Measurements from ENCODE around the gene P2RY2. TPM values are rescaled to one million over a fixed set of nuclear protein-coding genes. Genes with fewer than 3 reads are reported as not detected.
A peak's percentile ranks its signal among the peaks of the same experiment; 100 is the strongest.

Gene P2RY2
- total and polyA plus RNA-seq, 7 donors = 18.7 to 90.9 (median 44.2) TPM

DNA sequence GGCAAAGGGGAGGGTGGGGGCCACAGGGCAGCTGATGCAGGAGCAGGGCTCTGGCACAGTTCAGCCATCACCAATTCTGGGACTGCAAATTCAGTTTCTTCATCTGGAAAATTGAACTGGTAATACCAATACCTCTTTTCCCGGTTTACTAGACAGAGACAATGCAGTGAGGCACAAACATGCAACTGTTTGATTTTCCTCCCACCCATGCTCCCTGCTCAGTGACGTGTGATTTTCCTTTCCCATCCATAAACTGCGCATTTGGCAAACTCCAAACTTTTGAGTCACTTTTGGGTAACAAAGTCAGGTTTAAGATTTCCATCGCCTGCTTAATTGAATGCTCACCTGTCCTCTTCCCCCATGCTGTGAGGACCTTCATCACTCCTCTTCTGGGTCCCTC is 23.2 kb downstream of the P2RY2 start:
- peaks cover 0 to 5% of the 10 kb centered on the region in 2 donors for H3K36me3 ChIP-seq (ENCODE audit: insufficient read depth in 1 of 2, low read depth in 1 of 2)
- ATAC-seq (no peak), DNase-seq (peak in 1 of 2 donors; percentile 30)
- H3K27ac ChIP-seq = peak overlapping the region; percentile 90
- TF ChIP-seq, protein P1, sequence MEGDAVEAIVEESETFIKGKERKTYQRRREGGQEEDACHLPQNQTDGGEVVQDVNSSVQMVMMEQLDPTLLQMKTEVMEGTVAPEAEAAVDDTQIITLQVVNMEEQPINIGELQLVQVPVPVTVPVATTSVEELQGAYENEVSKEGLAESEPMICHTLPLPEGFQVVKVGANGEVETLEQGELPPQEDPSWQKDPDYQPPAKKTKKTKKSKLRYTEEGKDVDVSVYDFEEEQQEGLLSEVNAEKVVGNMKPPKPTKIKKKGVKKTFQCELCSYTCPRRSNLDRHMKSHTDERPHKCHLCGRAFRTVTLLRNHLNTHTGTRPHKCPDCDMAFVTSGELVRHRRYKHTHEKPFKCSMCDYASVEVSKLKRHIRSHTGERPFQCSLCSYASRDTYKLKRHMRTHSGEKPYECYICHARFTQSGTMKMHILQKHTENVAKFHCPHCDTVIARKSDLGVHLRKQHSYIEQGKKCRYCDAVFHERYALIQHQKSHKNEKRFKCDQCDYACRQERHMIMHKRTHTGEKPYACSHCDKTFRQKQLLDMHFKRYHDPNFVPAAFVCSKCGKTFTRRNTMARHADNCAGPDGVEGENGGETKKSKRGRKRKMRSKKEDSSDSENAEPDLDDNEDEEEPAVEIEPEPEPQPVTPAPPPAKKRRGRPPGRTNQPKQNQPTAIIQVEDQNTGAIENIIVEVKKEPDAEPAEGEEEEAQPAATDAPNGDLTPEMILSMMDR (IDR thresholded peaks at IDR 0.05) = no peak
- intact Hi-C loops (cut with DNase I) = loop anchor here (2.0 to 5.0 kb wide), 3 partner anchors 34 to 54 kb away; no protein-coding TSS in a partner anchor
- WGBS, 3 donors = 72 to 87% (median 83%) methylated on average over 4 of the region's 4 CpGs
- H3K4me3 ChIP-seq = no peak overlapping the region
- H3K9me3 ChIP-seq = no peaks in the 10 kb centered on the region
- no peaks in the 10 kb centered on the region for H3K27me3 ChIP-seq (ENCODE audit: insufficient read depth in 3 of 3, low read length in 2 of 3)
- H3K4me1 ChIP-seq = peaks cover 53% of the 10 kb centered on the region

DNA sequence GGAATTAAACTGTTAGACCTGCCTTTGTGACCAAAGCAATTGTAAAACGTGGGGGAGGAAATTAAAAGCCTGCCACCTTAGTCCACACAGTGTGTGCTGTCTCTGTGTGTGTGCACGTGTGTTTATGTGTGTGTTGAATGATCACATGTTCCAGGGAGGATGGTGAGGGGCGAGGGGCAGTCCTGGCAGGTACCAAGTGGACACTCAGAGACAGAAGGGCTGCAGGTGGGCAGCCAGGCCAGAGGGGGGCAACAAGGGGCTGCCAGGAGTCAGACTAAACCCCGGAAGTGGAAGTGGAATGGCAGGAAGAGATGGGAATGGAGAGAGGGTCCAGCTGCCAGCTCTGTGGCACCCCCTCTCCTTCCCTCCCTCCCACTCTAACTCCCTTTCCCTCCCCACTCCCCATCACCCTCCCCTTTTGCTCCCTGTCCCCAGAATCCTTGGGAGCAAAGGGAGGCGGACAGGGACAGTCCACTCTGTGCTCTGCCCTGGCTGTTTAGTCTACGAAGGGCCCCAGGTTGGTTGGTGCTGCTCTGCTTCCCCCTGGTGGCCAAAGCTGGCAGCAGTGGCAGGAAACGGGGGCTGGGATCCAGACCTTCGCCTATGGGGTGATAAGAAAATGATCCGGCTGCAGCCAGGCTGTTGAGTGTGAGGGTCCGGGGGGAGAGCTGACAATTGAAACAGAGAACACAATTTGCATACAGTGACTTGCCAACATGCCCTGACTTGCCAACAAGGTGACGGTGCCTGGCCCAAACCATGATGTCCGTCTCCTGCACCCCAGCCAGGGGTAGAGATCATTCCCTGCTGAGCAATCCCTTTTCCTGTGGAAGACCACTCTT is 24.4 kb downstream of the P2RY2 start:
- no peak overlapping the region for H3K4me3 ChIP-seq
- no peaks in the 10 kb centered on the region for H3K9me3 ChIP-seq
- WGBS, 3 donors = 15 to 21% (median 18%) methylated on average over 11 to 12 of the region's 12 CpGs
- H3K27ac ChIP-seq = peak overlapping the region; percentile 53
- peaks cover 42% of the 10 kb centered on the region for H3K4me1 ChIP-seq
- intact Hi-C loops (cut with DNase I) = loop anchor here (1.0 to 5.0 kb wide), 3 partner anchors 35 to 57 kb away; no protein-coding TSS in a partner anchor
- no peaks in the 10 kb centered on the region for H3K27me3 ChIP-seq (ENCODE audit: insufficient read depth in 3 of 3, low read length in 2 of 3)
- DNase-seq = peak; percentile 80 to 90
- peak; percentile 19 to 49 (median 40) for ATAC-seq
- peaks cover 0 to 5% of the 10 kb centered on the region in 2 donors for H3K36me3 ChIP-seq (ENCODE audit: insufficient read depth in 1 of 2, low read depth in 1 of 2)
- TF ChIP-seq, protein P1 (IDR thresholded peaks at IDR 0.05) = peak; percentile 80

DNA sequence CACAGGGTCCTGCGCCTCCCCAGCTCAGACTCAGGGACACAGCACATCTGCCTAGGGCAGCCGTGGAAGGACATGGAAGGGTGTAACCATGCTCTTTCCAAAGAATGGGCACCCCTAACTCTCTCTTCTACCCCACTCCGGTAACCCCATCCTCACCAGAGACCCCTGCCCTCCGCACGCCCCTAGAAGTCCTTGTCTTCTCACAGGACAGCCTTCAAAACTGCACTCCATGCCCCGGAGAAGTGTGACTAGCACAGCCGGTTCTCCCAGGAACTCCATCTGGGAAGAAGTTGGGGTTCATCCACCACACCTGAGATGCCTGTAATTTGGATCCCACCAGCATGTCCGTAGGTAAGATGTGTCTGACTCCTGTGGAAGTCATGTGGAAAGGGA is 25.0 kb downstream of the P2RY2 start:
- intact Hi-C loops (cut with DNase I) = loop anchor here (5.0 kb wide), 2 partner anchors 36 to 44 kb away; no protein-coding TSS in a partner anchor
- Histone ChIP-seq H3K27me3 (ENCODE audit: insufficient read depth in 3 of 3, low read length in 2 of 3) (no peaks in the 10 kb centered on the region), H3K27ac (peak overlapping the region; percentile 53), H3K4me3 (no peak overlapping the region), H3K36me3 (ENCODE audit: insufficient read depth in 1 of 2, low read depth in 1 of 2) (peaks cover 0 to 5% of the 10 kb centered on the region in 2 donors), H3K4me1 (peaks cover 35% of the 10 kb centered on the region), H3K9me3 (no peaks in the 10 kb centered on the region)
- TF ChIP-seq, protein P1 (IDR thresholded peaks at IDR 0.05) = no peak
- no peak for DNase-seq
- 79 to 93% (median 82%) methylated on average over 8 of the region's 8 CpGs for whole genome bisulfite sequencing, 3 donors
- ATAC-seq = no peak

DNA sequence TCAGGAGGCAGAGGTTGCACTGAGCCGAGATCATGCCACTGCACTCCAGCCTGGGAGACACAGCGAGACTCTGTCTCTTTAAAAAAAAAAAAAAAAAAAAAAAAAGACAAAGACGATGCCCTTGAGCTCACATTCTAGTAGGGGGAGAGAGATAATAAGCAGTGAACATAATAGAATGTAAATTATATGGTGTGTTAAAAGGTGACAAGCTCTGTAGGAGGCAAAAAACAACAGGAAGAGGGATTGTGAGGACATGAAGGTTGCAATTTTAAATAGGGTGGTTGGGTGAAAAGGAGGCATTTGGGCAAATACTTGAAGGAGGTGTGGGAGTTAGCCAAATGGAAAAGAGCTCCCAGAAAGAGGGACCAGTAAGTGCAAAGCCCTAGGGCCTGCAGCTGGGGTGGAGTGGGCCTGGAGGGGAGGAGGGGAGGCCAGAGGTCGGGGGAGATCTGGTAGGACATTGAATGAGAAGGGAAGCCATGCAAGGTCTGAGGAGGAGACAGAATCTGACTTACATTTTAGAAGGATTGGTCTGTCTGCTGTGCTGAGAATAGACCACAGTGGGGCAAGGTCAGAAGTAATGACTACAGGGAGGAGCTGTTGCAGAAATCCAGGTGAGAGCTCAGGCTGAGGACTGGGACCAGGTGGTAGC is 26.6 kb downstream of the P2RY2 start:
- no peak overlapping the region for H3K27ac ChIP-seq
- TF ChIP-seq, protein P1 (IDR thresholded peaks at IDR 0.05) = no peak
- no peak overlapping the region for H3K4me3 ChIP-seq
- WGBS, 3 donors = 58 to 76% (median 65%) methylated on average over 4 of the region's 4 CpGs
- DNase-seq (no peak), ATAC-seq (no peak)
- intact Hi-C loops (cut with DNase I) = loop anchor here (5.0 kb wide), 3 partner anchors 37 to 417 kb away; no protein-coding TSS in a partner anchor
- no peaks in the 10 kb centered on the region for H3K27me3 ChIP-seq (ENCODE audit: insufficient read depth in 3 of 3, low read length in 2 of 3)
- no peaks in the 10 kb centered on the region for H3K9me3 ChIP-seq
- H3K4me1 ChIP-seq = peaks cover 22% of the 10 kb centered on the region
- H3K36me3 ChIP-seq (ENCODE audit: insufficient read depth in 1 of 2, low read depth in 1 of 2) = peaks cover 0 to 5% of the 10 kb centered on the region in 2 donors

Measured in psoas muscle (tissue), 8 donors.